ENCODE results near the gene ATG7. TPM values are rescaled to one million over a fixed set of nuclear protein-coding genes. Genes with fewer than 3 reads are reported as not detected.

ATG7 gene
- total RNA-seq, 1 donor: 131 TPM

DNA sequence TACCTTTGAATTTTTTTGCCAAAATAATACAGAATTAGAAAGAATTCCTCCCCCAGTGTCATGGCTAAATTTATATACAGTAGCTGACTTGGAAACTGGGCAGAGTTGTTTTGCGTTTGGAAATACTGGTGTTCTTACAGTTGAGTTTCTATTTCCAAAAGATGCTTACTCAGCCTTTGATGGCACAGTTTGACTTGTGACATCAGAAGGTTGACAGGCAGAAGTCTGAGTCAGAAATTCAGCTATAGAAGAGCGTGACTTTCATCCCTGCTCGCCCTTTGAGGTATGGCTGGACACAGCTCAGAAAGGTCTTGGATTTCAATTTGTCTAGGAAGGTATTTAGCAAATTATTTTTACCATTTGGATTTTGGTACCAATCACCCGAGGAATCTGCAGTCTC lies 195.7 kb downstream of the ATG7 start:
- no peak for DNase-seq (ENCODE audit: low read depth)
- no peak overlapping the region for H3K4me3 ChIP-seq (ENCODE audit: low read depth, low read length)
- TF ChIP-seq CTCF (IDR thresholded peaks at IDR 0.05; ENCODE audit: insufficient read depth, low read depth, low read length): no peak

DNA sequence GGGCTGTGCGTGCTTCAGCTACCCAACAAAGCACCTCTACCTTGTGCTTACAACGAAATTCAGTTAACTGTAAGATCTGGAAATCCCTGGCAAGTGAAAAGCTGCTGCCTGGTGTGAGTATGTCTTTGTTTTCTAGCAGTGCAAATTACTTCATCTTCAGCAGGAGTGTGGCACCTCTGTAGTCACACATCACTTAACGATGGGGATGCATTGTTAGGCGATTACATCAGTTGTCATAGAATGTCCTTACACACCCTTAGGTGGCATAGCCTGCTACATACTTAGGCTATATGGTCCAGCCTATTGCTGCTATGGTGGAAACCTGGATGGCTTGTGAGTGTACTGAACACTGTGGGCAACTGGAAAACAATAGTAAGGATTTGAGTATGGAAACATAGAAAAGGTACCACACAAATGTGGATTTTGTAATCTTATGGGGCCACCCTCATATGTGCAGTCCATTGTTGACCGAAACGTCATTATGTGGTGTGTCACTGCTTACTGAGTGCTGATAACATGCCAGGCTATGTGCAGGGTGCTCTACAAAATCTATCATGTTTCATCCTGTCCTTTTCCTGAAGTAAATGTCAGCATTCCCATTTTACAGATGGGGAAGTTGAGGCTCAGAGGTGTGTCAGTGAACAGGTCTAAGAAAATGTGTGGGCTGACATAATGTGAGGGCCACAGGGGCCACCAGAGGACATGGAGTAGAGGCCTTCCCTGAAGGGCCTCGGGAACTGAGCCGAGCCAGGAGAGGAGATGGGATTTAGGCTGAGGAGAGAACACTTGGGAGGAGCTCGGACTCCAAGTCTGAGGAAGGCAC lies 198.0 kb downstream of the ATG7 start:
- DNase-seq (ENCODE audit: low read depth): no peak
- TF ChIP-seq CTCF (IDR thresholded peaks at IDR 0.05; ENCODE audit: insufficient read depth, low read depth, low read length): no peak
- H3K4me3 ChIP-seq (ENCODE audit: low read depth, low read length): no peak overlapping the region

- no peak for DNase-seq (ENCODE audit: low read depth)
- no peak overlapping the region for H3K4me3 ChIP-seq (ENCODE audit: low read depth, low read length)
- TF ChIP-seq CTCF (IDR thresholded peaks at IDR 0.05; ENCODE audit: insufficient read depth, low read depth, low read length): no peak
Observed at GRCh38 chr3:11475324-11475723, 203.1 kb downstream of the ATG7 start.

- TF ChIP-seq CTCF (IDR thresholded peaks at IDR 0.05; ENCODE audit: insufficient read depth, low read depth, low read length): no peak
- DNase-seq (ENCODE audit: low read depth): no peak
- no peak overlapping the region for H3K4me3 ChIP-seq (ENCODE audit: low read depth, low read length)
Observed at GRCh38 chr3:11476735-11477144, 204.5 kb downstream of the ATG7 start.

GRCh38 chr3:11477407-11477911 lies 205.3 kb downstream of the ATG7 start:
- DNase-seq (ENCODE audit: low read depth): peak; percentile 84
- H3K4me3 ChIP-seq (ENCODE audit: low read depth, low read length): no peak overlapping the region
- TF ChIP-seq CTCF (IDR thresholded peaks at IDR 0.05; ENCODE audit: insufficient read depth, low read depth, low read length): no peak

DNA sequence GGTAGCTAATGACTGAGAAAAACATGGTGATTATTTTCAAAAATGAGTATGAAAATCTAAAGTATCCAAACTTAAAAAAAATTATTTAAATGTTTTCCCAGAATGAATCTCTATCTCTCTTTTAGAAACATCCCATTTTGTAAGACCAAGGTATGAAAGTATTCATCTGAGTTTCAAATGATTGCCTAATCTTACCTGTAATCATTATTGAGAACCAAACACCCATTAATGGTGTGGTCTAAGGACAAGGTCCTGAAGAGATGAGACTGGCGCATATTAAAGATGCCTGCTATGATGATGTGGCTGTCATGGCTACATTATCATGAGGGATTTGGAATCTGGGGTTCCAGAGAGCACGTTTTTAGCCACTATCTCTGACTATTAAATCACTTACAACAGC lies 206.0 kb downstream of the ATG7 start:
- no peak for DNase-seq (ENCODE audit: low read depth)
- no peak for TF ChIP-seq CTCF (IDR thresholded peaks at IDR 0.05; ENCODE audit: insufficient read depth, low read depth, low read length)
- no peak overlapping the region for H3K4me3 ChIP-seq (ENCODE audit: low read depth, low read length)

All from fibroblast of villous mesenchyme (primary cell).